ENCODE measurements around the gene PPIL6.

- TF ChIP-seq ZNF232 (CRISPR knock-in tag; IDR thresholded peaks at IDR 0.05), result no peak
- TF ChIP-seq CTCF (IDR thresholded peaks at IDR 0.05), result no peak
- no peak for TF ChIP-seq NR2C2 (CRISPR knock-in tag; IDR thresholded peaks at IDR 0.05)
- TF ChIP-seq JUN (CRISPR knock-in tag; IDR thresholded peaks at IDR 0.05), result no peak
- TF ChIP-seq NFYB (CRISPR knock-in tag; conservative IDR thresholded peaks at IDR 0.05; ENCODE audit: low read depth), result no peak
- no peak for TF ChIP-seq ZNF423 (CRISPR knock-in tag; IDR thresholded peaks at IDR 0.05)
These were observed 45.6 kb upstream of the PPIL6 start for GRCh38 chr6:109486068-109486467.
